Measurements from ENCODE around the gene COMMD4.

- TF ChIP-seq SP1 (IDR thresholded peaks at IDR 0.05) (no peak), L3MBTL2 (conservative IDR thresholded peaks at IDR 0.05) (no peak), ZNF384 (IDR thresholded peaks at IDR 0.05) (no peak), HDGF (IDR thresholded peaks at IDR 0.05; ENCODE audit: borderline replicate concordance) (no peak)
Observed at GRCh38 chr15:75339531-75340240, 3.8 kb downstream of the COMMD4 start.
